Measurements from ENCODE around the gene SSBP1.
"Not testable (repeated sequence)": the region's sequence is repeated elsewhere in the genome, so short reads cannot be mapped to it uniquely, and the experiment has no call there.

The SSBP1 gene, protein sequence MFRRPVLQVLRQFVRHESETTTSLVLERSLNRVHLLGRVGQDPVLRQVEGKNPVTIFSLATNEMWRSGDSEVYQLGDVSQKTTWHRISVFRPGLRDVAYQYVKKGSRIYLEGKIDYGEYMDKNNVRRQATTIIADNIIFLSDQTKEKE

DNA sequence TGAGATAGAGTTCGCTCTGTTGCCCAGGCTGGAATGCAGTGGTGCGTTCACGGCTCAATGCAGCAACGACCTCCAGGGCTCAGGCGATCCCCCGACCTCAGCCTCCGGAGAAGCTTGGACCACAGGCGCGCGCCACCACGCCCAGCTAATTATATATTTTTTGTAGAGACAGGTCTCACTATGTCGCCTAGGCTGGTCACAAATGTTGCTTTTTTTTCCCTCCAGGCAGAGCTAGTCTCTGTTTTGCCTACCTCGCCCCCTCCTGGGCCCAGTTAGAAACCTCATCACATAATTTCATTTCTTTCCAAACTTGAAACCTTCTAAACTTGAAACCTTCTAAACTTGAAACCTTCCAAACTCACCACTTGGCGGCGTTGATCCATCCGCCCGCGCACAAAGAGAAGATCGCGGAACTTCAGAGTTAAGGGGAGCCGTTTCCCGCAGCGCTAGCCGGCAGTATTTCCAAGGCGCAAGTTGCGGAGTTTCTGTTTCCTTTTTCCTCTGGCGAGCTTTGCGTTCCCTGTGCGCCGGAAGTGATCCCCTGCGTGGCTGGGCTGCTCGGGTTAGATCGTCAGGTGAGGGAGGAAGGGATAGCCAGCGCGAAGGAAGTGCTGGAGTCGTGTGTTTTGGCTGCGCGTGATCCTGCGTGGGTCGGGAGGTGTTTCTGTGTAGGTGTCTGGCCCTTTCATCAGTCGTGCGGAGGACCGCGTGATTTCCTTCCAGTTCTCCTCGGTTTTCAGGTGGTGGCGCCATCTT, at the start of gene SSBP1:
Gene SSBP1, plus strand, starts transcription at position 523 of the 756 bp plus-strand sequence. CDS start 809 bp downstream, outside the sequence.
- in situ Hi-C loops (cut with MboI; ENCODE audit: low sequenced_read_pairs): no loop called here

DNA sequence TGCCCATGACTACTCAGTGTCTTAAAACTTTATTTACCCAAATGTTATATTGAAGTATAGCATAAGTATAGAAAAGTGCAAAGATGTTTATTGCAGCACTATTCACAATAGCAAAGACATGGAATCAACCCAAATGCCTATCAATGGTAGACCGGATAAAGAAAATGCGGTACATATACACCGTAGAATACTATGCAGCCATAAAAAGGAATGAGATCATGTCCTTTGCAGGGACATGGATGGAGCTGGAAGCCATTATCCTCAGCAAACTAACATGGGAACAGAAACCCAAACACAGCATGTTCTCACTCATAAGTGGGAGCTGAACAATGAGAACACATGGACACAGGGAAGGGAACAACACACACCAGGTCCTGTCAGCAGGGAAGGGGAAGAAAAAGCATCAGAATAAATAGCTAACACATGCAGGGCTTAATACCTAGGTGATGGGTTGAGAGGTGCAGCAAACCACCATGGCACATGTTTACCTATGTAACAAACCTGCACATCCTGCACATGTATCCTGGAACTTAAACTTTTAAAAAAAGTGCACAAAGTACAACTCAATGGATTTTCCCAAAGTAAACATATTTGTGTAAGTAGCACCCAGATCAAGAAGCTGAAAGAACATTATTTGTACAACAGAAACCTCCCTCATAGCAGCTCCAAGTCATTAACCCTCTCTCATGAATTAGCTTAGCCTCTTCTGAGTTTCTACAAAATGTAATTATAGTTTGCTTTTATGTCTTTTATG, 48.9 kb upstream of the SSBP1 start:
- in situ Hi-C loops (cut with MboI; ENCODE audit: low sequenced_read_pairs): not testable (repeated sequence)

DNA sequence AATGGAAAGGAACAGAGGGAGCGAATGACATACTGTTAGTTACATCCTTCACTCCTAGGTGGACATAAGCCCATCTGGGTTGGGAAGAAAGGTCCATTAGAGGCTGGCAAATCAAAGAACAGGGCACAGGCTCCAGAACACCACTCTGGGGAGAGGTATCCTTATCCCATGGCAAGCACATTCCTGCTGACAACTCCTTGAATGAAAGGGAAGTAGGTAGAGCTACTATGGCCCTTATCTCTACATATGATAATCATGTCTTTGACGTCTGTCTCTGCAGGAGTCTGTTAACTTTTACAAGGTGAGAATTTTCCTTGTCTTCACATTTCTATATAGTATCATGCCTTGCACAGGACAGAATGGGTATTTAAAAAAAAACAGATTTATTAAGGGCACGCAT, 46.6 kb upstream of the SSBP1 start:
- in situ Hi-C loops (cut with MboI; ENCODE audit: low sequenced_read_pairs): no loop called here

DNA sequence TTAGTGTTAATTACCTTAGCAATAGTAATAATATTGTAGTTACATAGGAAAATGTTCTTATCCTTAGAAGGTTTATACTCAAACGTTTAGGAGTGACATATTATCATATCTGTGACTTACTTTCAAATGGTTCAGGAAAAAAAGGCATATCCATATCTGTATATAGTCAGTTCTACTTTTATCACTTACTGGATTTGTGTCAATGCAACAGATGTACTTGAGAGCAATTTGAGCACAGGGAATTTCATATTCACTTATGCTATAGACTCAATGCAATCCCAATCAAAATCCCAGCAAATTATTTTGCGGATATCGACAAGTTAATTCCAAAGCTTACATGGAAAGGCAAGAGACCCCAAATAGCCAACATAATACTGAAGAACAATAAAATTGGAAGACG, 46.2 kb upstream of the SSBP1 start:
- in situ Hi-C loops (cut with MboI; ENCODE audit: low sequenced_read_pairs): no loop called here

DNA sequence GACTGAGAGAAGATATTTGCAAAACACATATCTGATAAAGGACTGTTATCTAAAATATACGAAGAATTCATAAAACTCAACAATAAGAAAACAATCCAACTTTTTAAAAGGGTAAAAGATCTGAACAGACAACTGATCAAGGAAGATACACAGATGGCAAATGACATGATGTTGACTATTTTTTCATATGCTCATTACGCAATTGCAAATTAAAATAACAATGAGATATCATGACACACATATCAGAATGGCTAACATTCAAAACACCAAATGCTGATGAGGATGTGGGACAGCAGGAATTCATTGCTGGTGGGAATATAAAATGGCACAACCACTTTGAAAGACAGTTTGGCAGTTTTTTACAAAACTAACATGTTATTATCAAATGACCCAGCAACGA, 45.1 kb upstream of the SSBP1 start:
- in situ Hi-C loops (cut with MboI; ENCODE audit: low sequenced_read_pairs): no loop called here

DNA sequence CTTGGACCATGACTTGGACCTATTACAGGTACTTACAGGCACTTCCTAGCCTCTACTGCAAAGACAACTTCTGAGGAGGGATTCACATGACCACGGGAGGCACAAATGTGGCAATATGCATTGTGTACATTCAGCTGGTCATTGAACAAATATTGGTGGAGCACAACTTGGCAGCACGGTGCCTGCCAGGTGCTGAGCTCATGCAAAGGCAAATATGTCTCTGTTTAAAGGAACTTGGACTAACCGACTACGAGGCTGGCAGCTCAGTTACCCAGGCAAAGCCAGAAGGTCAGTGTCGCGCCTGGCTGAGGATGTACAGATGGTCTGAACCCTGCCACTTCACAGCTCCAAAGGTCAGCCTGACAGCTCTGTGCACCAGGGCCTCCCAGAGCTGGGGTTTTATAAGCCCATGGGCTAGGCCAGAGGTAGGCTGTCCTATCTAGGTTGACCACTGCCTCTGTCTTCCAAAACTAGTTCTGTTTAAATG, 42.3 kb upstream of the SSBP1 start:
- in situ Hi-C loops (cut with MboI; ENCODE audit: low sequenced_read_pairs): no loop called here

DNA sequence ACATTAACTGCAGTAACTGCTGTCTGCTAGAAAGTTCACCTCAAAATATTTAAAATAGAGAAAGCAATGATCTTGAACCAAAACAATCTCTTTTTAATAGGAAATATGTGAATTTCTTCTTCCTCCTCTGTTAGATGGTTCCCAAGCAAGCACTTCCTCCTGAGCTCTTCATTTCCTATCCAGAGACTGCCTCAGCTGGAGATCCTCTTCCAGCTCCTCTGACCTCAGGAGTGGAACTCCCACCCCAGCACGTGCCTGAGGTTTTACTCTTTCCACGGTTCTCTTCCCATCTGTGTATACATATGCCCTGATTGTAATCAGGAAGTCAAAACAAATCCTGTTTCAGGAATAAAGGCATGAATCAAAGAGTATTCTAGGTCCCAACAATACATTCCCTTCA, 41.8 kb upstream of the SSBP1 start:
- in situ Hi-C loops (cut with MboI; ENCODE audit: low sequenced_read_pairs): no loop called here

DNA sequence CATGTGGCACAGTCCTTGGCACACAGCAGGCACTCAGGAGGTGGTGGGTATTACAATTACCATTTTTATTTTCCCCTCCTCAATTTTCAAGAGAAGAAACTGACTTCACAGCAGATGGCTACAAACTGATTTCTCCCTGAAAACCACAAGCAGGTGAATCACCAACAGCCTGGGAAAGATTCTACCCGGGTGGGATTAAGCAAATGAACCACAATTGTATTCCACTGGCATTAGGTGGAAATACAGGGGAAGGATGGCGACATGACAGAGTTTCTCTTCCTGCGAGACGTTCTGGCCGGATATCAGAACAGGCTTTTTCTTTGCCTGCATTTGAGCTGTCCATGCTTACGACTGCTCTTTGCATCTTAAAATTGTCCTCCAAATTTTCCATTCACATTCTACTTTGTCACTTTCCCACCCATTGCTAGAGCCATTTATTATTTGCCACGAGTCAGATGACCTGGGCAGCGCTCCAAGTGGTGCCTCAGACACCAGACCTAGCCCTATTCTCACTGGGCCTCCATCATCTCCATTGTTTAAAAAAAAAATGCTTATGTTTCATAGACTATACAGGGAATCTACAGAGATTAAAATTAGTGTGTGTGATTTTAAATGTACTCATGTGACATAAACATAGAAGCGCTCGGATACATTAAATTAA, 40.8 kb upstream of the SSBP1 start:
- in situ Hi-C loops (cut with MboI; ENCODE audit: low sequenced_read_pairs): no loop called here

DNA sequence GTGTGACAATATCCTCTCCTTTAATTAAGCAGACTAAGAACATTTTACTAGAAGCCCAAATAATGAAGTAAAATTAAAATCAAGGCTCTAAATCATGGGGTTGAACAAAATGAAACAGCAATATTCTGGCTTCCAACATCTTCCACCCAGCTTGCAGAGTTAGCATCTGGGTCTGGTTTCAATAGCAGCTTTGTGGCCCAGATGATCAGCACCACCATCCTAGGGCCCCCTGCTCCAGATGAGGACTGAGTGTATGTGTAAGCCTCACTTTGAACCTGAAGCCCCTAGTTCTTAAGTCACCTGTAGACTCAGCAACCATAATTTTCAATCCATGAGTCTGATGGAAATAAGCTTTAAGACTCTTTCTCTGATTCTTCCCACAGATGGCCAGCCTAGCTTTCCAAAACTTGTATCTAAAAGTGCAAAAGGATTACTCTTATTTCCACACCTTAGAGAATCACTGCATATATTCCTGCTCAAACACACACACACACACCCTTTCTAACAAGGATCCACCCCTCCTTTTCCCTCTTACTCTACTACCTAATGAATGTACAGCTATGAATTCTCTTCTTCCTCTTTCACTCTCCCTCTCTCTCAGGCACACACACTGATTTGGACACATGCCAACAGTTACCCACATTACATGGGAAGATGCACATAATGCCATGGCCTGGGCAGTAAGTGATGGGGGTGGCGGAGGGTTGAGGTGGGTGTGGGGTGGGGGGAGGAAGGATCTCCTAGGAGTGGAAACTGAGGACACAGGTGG, 39.7 kb upstream of the SSBP1 start:
- in situ Hi-C loops (cut with MboI; ENCODE audit: low sequenced_read_pairs): no loop called here

DNA sequence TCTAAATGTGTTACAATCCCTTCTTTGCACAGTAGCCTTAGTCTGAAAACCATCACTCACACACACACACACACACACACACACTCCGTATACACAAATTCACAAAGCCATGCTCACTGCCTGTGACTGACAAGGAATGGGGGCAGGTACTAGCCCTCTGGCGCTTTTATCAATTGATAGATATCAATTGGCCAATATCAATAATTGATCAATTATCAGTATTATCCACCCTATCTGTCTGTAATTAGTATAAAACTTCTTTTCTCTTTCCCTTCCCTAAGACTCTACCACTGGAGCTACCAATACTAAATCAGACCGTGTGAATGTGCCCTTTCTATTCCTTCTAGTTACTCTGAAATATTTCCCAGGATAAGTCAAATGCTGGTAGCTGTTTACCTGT, 38.3 kb upstream of the SSBP1 start:
- in situ Hi-C loops (cut with MboI; ENCODE audit: low sequenced_read_pairs): no loop called here

DNA sequence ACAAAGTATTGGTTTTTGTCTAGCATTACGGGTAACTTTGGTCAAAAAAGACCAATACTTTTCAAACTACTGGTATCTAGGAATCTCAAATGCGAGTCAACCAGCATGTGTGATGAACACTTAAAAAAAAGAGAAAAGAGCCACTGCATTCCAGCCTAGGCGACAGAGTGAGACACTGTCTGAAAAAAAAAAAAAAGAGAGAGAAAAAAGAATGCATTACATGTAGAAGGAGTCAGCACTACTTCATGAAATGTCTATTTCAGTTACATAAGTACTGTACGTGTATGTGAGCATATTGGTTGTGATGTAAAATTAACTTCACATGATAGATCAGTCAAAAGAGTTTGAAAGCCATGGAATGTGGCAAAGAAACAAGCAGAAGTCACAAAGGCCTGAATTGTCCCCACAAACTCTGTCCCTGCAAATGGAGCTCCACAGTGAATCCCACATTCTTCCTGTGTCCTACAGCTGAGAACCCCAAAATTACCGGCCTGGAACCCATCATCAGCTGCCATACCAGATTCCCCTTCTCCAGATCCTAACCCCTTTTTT, 37.8 kb upstream of the SSBP1 start:
- in situ Hi-C loops (cut with MboI; ENCODE audit: low sequenced_read_pairs): no loop called here

DNA sequence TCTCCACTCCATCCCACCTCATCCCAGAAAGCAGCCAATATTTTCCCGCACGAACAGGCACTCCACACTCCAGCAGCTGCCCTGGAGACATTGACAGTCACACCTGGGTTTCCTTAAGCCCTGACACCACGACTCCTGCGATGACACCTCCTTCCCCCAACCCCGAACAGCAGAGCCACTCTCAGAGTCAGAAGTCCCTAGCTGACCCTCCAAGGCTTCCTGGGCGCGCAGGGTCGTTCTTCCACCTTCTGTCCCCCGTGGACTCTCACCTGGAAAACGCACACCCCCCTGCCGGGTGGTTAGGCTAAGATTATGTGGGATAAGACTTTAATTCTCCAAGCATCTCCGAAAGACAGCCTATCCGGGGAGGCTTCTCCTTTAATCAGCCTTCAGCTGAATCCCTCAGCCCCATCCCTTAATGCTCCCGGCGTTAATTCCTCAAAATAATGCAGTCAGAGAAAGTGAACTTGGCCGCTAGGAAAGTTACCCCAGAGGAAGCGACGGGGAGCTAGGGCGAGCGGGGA, 37.2 kb upstream of the SSBP1 start:
- in situ Hi-C loops (cut with MboI; ENCODE audit: low sequenced_read_pairs): no loop called here

DNA sequence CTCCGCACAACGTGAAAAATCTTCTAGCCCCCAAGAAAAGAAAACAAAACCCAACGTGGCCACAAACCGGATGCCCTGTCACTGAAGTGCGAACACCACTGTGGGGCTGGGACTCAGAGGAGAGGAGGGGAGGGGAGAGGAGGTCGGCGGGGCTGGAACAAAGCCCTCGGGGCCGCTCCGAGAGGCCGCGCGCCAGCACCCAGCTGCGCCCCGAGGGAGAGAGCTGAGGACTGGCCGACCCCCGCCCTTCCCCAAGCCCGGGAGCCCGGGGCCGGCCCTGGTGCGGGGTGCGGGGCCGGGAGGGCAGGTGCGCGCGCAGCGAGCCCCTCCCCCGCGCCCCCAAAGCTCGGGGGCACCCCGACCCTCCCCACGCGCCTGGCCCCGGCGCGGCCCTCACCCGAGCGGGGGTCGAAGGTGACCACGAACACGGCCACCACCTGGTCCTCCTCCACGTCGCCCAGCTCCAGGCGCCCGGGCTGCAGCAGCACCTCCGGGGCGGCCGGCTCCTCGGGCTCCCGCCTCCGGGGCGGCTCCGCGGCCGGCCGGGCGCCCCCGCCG, 36.6 kb upstream of the SSBP1 start:
- in situ Hi-C loops (cut with MboI; ENCODE audit: low sequenced_read_pairs): no loop called here

DNA sequence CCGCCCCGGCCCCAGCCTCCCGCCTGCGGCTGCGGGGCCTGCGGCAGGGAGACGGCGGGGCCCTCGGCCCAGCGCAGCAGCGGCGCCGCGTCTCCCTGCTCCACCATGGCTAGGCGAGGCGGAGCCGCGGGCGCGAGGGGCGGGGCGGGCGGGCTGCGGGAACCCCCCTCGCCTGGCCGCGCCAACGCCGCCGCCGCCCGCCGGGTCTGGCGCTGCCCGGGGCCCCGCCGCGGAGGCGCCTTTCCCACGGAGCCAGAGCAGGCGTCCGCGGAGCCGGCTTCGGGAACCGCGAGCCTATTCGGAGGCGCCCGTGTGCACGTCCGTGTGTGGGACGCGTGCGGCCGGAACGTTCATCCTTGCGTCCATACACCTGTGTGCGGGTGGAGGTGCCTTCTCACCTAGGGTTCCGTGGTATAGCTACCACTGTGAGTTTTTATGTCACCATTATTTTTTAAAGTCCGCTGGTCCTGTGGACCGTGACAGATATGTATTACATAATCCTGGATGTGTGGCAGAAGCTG, 36.1 kb upstream of the SSBP1 start, which contains the start of gene DENND11:
Gene DENND11, minus strand, starts transcription at position 120 of the 521 bp plus-strand sequence. Its CDS starts 13 bp downstream, at position 107.
- in situ Hi-C loops (cut with MboI; ENCODE audit: low sequenced_read_pairs): no loop called here

DNA sequence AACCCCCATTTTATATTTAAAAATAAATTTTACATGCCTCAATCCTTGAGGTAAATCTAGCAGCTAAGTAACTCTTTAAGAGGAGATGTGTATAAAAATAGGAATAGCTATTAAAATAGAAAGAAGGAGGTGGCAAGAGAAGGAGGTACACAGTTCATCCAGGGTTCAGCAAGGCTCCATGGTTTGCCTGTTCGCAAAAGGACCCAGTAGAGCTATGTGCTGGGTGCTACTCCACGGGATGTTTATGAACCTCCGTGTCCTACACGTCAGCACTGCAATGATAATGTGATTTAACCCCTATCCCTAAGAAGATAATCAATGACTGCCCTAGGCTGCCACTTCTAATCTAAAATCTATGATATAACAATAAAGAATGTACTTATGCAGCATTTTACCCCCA, 35.3 kb upstream of the SSBP1 start:
- in situ Hi-C loops (cut with MboI; ENCODE audit: low sequenced_read_pairs): no loop called here

DNA sequence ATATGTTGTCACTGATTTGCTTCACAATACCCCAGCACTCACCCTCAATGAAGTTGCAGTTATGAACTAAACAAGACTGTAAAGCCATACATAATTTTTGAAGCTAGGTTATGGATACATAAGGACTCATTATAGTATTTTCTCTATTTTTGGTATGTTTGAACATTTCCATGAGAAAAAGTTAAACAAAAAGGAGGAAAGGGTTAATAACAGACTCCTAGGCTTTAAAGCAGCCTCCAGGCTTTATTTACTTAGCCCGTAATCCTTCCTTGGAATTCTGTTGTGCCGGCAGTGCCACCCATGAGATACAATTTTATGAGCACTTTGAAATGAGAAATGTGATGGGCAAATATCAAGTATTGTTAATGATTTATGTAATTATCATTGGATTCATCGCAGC, 34.0 kb upstream of the SSBP1 start:
- in situ Hi-C loops (cut with MboI; ENCODE audit: low sequenced_read_pairs): no loop called here

DNA sequence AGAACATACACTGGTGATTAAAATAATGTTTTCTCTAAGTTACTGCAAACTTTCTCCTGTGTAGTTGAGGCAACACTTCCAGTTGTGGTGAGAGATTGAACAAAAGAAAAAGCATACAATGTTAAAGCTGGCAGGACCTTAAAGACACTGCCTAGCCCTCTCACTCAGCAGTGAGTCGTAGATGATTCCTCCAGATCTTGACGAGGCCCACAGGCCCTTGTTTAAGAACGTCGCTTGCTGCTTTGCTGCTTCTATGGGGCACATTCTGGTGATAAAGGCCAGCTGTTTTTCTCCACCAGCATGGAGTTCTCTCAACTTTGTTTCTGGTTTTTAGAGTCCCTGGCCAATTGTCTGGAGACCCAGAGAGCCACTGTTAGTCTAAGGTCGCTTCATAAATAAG, 33.4 kb upstream of the SSBP1 start:
- in situ Hi-C loops (cut with MboI; ENCODE audit: low sequenced_read_pairs): no loop called here

DNA sequence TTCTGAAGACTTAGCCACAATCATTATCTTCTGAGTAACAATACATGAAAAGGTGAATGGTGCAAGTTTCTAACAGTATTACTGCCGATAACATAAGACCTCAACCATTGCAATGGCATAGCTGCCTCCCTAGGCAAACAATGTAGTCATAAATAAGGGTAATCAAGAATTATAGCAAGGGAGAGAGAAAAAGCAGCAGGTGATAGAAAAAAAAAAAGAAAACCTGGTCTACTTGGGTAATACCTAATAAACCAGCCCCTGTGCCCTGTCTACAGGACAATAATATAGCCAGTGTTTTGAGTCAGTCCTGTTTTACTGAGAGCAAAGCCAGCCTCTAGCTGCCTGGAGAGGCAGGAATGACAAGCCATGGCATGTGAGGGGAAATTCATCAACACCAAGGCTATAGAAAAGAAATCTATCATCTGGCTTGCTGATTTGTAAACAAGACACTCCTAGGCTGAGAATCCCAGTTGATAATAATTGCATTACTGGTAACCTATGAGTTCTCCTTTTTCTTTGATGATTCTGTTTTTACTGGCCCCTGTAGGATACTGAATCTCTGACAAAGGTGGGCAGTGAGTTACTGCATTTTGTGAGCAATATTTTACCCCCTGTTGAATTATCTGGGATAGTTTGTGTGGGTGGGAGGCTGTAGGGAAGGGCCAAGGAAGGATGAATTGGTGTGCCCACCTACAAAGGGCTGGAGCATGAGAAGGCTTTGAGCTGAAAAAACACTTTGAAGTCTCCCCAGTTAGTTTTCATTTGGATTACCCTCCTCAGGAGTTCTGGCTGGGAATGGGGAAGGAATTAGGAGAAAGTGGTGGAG, 31.7 kb upstream of the SSBP1 start:
- in situ Hi-C loops (cut with MboI; ENCODE audit: low sequenced_read_pairs): no loop called here

DNA sequence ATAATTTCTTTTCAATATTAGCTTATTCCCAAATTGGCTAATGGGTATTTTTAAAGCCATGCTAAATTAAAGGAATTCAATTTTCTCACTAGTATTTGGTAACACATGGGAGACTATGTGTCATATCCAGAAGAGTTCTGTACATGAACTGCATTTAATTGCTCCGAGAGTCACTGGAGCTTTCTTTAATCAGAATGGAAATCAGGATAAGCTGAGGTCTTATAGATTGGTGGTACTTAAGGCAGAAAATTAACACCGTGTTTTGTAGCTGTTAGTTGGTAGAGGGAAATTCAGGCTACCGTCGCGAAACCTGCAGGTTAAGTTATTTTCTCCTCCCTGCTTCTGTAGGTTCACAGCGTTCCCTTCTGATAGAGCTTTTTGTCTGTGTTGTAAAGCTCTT, 29.8 kb upstream of the SSBP1 start, which contains the start of gene WEE2:
Gene WEE2, plus strand, starts transcription at position 3 of the 400 bp plus-strand sequence. CDS start 406 bp downstream, outside the sequence.
- in situ Hi-C loops (cut with MboI; ENCODE audit: low sequenced_read_pairs): no loop called here
